H9 (cell line): Measurements from ENCODE around the gene GPR35. TPM values are rescaled to one million over a fixed set of nuclear protein-coding genes. Genes with fewer than 3 reads are reported as not detected.
"Not testable (repeated sequence)": the region's sequence is repeated elsewhere in the genome, so short reads cannot be mapped to it uniquely, and the experiment has no call there.

Experiments
- DNase-seq: peaks from one replicate; pipeline ENCODE4 v3.0.0-alpha.2; 2017
- H2AFZ ChIP-seq: one replicate; pipeline ENCODE4 v1.6.1; 2013; ENCODE audit warnings: mild to moderate bottlenecking, low read length, control low read depth, moderate library complexity
- H2AK5ac ChIP-seq: 2 replicates; pipeline ENCODE4 v1.6.1; 2013; ENCODE audit warnings: low read length, control low read depth, mixed read lengths; ENCODE audit not compliant: insufficient read length
- H2BK120ac ChIP-seq: one replicate; pipeline ENCODE4 v1.6.1; 2013; ENCODE audit warnings: low read depth, mild to moderate bottlenecking, low read length, control low read depth, inconsistent platforms; ENCODE audit not compliant: poor library complexity, severe bottlenecking
- H2BK12ac ChIP-seq: 2 replicates; pipeline ENCODE4 v1.6.1; 2013; ENCODE audit warnings: low read length, control low read depth, mixed read lengths, low read depth; ENCODE audit not compliant: insufficient read length
- H2BK15ac ChIP-seq: 2 replicates; pipeline ENCODE4 v1.6.1; 2013; ENCODE audit warnings: low read depth, low read length, control low read depth
- H2BK20ac ChIP-seq: one replicate; pipeline ENCODE4 v1.6.1; 2013; ENCODE audit warnings: low read depth, mild to moderate bottlenecking, low read length, control low read depth, inconsistent platforms; ENCODE audit not compliant: poor library complexity, severe bottlenecking
- H2BK5ac ChIP-seq: 2 replicates; pipeline ENCODE4 v1.6.1; 2013; ENCODE audit warnings: low read length, control low read depth, mixed read lengths; ENCODE audit not compliant: insufficient read length
- H3K14ac ChIP-seq: 2 replicates; pipeline ENCODE4 v1.6.1; 2013; ENCODE audit warnings: low read length, control low read depth; ENCODE audit not compliant: insufficient read depth
- H3K18ac ChIP-seq: 2 replicates; pipeline ENCODE4 v1.6.1; 2013; ENCODE audit warnings: low read depth, mild to moderate bottlenecking, mixed read lengths, low read length, control low read depth; ENCODE audit not compliant: insufficient read length
- H3K23ac ChIP-seq: 2 replicates; pipeline ENCODE4 v1.6.1; 2013; ENCODE audit warnings: low read length, control low read depth, mixed read lengths, low read depth; ENCODE audit not compliant: insufficient read length
- H3K23me2 ChIP-seq: 2 replicates; pipeline ENCODE4 v1.6.1; 2013; ENCODE audit warnings: low read depth, mild to moderate bottlenecking, mixed read lengths, low read length, control low read depth; ENCODE audit not compliant: insufficient read length, poor library complexity, severe bottlenecking
- H3K27ac ChIP-seq: 2 replicates; pipeline ENCODE4 v1.5.1; 2013; ENCODE audit warnings: low read length, control low read depth, mixed read lengths, low read depth; ENCODE audit not compliant: insufficient read length
- H3K27me3 ChIP-seq: 2 replicates; pipeline ENCODE4 v1.6.1; 2013; ENCODE audit warnings: low read length, control low read depth, inconsistent platforms; ENCODE audit not compliant: insufficient read depth
- H3K4ac ChIP-seq: 2 replicates; pipeline ENCODE4 v1.6.1; 2013; ENCODE audit warnings: low read depth, mild to moderate bottlenecking, control low read depth, inconsistent platforms, low read length, moderate library complexity
- H3K4me1 ChIP-seq: 2 replicates; pipeline ENCODE4 v1.6.1; 2013; ENCODE audit warnings: low read length, control low read depth, inconsistent platforms; ENCODE audit not compliant: insufficient read depth
- H3K4me2 ChIP-seq: 2 replicates; pipeline ENCODE4 v1.6.1; 2013; ENCODE audit warnings: low read length, control low read depth, mixed read lengths; ENCODE audit not compliant: insufficient read length, insufficient read depth
- H3K56ac ChIP-seq: 2 replicates; pipeline ENCODE4 v1.6.1; 2013; ENCODE audit warnings: low read depth, mild to moderate bottlenecking, mixed read lengths, low read length, control low read depth; ENCODE audit not compliant: insufficient read length
- H3K79me1 ChIP-seq: 2 replicates; pipeline ENCODE4 v1.6.1; 2013; ENCODE audit warnings: low read depth, mild to moderate bottlenecking, moderate library complexity, low read length, control low read depth, inconsistent platforms; ENCODE audit not compliant: insufficient read depth, poor library complexity, severe bottlenecking
- H3K79me2 ChIP-seq: 2 replicates; pipeline ENCODE4 v1.6.1; 2013; ENCODE audit warnings: low read length, control low read depth, inconsistent platforms; ENCODE audit not compliant: insufficient read depth
- H3K9ac ChIP-seq: 2 replicates; pipeline ENCODE4 v1.6.1; 2013; ENCODE audit warnings: low read length, control low read depth, mixed read lengths; ENCODE audit not compliant: insufficient read length; ENCODE audit errors: extremely low read depth
- H3K9me3 ChIP-seq: one replicate; pipeline ENCODE4 v1.6.1; 2013; ENCODE audit warnings: low read depth, low read length, inconsistent platforms; ENCODE audit not compliant: control insufficient read depth
- H3T11ph ChIP-seq: one replicate; pipeline ENCODE4 v1.6.1; 2013; ENCODE audit warnings: mild to moderate bottlenecking, low read length, control low read depth, inconsistent platforms
- H4K20me1 ChIP-seq: one replicate; pipeline ENCODE4 v1.6.1; 2013; ENCODE audit not compliant: control insufficient read depth, insufficient read length, insufficient read depth
- H4K5ac ChIP-seq: 2 replicates; pipeline ENCODE4 v1.6.1; 2013; ENCODE audit warnings: low read depth, mild to moderate bottlenecking, mixed read lengths, low read length, control low read depth; ENCODE audit not compliant: insufficient read length
- H4K8ac ChIP-seq: replicated peaks from 2 replicates; pipeline ENCODE4 v1.6.1; 2013; ENCODE audit warnings: low read length, control low read depth, mixed read lengths, low read depth; ENCODE audit not compliant: insufficient read length
- H4K91ac ChIP-seq: 2 replicates; pipeline ENCODE4 v1.6.1; 2013; ENCODE audit warnings: low read depth, mild to moderate bottlenecking, moderate library complexity, mixed read lengths, low read length, control low read depth; ENCODE audit not compliant: insufficient read length
- H3K27ac Mint-ChIP-seq, 3 experiments: 2 replicates in 2 of 3; 3 replicates in 1 of 3; pipeline ENCODE4 v1.8.0; 2020 to 2021; ENCODE audit warnings: mixed read lengths in 3 of 3, mild to moderate bottlenecking in 1 of 3, moderate library complexity in 1 of 3
- H3K27me3 Mint-ChIP-seq: 2 replicates; pipeline ENCODE4 v1.8.0; 2021; ENCODE audit warnings: low read depth, mild to moderate bottlenecking, moderate library complexity, mixed read lengths
- H3K36me3 Mint-ChIP-seq, 3 experiments: 2 replicates in 2 of 3; 3 replicates in 1 of 3; pipeline ENCODE4 v1.8.0; 2020 to 2021; ENCODE audit warnings: low read depth in 3 of 3, mixed read lengths in 3 of 3; ENCODE audit not compliant: insufficient read depth in 1 of 3
- H3K4me1 Mint-ChIP-seq, 2 experiments: 2 replicates each; pipeline ENCODE4 v1.8.0; 2020; ENCODE audit warnings: mixed read lengths in 2 of 2
- H3K4me3 Mint-ChIP-seq, 2 experiments: 2 replicates in 1 of 2; 3 replicates in 1 of 2; pipeline ENCODE4 v1.8.0; 2020 to 2021; ENCODE audit warnings: mild to moderate bottlenecking in 2 of 2, mixed read lengths in 2 of 2, moderate library complexity in 1 of 2
- H3K9me3 Mint-ChIP-seq, 2 experiments: 2 replicates in 1 of 2; 3 replicates in 1 of 2; pipeline ENCODE4 v1.8.0; 2020; ENCODE audit warnings: mild to moderate bottlenecking in 2 of 2, mixed read lengths in 2 of 2, moderate library complexity in 1 of 2
- WGBS: extraction: QIAGEN DNeasy Blood & Tissue Kit; methylation state at CpG from one replicate; pipeline ENCODE4 v1.1.7; 2013; ENCODE audit warnings: missing lambda C conversion rate, low lambda C conversion rate, mixed read lengths; ENCODE audit not compliant: insufficient read length; ENCODE audit errors: extremely low coverage; 5-methylcytosine and 5-hydroxymethylcytosine counted together
- total RNA-seq: library from RNA; stranded (reverse); gene quantifications from 2 replicates; pipeline ENCODE4 v1.2.1, GENCODE V29; 2021
- TF ChIP-seq, protein P1 (sequence below): fragments of 200-600 bp; sonication (generic); conservative IDR thresholded peaks from 3 replicates; pipeline ENCODE4 v1.8.0; 2021; ENCODE audit warnings: antibody characterized with exemption, mild to moderate bottlenecking

GPR35 gene
- total RNA-seq, 1 experiment from 2014 or later = 1.4 TPM

DNA sequence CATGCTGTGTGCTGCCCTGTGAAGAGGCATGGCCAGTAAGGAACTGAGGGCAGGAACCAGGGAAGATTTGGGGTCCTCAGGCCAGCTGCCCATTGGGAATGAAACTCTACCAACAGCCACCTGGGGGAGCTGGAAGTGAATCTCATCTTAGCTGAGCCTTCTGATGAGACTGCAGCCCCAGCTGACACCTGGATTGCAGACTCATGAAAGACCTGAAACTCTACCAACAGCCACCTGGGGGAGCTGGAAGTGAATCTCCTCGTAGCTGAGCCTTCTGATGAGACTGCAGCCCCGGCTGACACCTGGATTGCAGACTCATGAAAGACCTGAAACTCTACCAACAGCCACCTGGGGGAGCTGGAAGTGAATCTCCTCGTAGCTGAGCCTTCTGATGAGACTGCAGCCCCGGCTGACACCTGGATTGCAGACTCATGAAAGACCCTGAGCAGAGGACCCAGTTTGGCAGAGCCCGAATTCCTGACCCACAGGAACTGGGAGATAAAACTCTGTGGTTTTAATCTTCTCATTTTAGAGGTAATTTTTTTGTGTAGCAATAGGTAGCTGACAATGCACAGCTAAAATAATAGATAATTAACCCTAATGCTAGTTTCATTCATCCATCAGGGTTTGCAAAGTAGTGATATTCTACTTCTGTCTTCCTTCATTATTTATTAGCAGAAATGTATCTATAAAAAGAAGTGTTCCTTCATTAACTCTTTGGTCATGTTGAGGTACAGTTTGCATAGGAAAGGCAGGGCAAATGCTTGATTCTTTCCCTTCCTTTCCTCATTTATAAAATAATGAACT is 8.2 kb upstream of the GPR35 start:
- H4K91ac ChIP-seq, H3K79me2 ChIP-seq, H3K27ac Mint-ChIP-seq, H3K18ac ChIP-seq, H3K9ac ChIP-seq, H3K56ac ChIP-seq, H3K23me2 ChIP-seq, H3K4me1 ChIP-seq, H3K4ac ChIP-seq, H3K23ac ChIP-seq, H3K4me3 Mint-ChIP-seq, H3K79me1 ChIP-seq, H3K27me3 ChIP-seq, H2BK120ac ChIP-seq, H2BK12ac ChIP-seq, H3T11ph ChIP-seq, H3K27ac ChIP-seq, H3K9me3 ChIP-seq, H4K5ac ChIP-seq, H4K20me1 ChIP-seq, H2BK20ac ChIP-seq, H3K4me1 Mint-ChIP-seq, H3K14ac ChIP-seq, H4K8ac ChIP-seq, H3K27me3 Mint-ChIP-seq, H2AFZ ChIP-seq, DNase-seq, H2BK15ac ChIP-seq, H3K4me2 ChIP-seq, H2AK5ac ChIP-seq, H2BK5ac ChIP-seq: not testable (repeated sequence)
- Mint-ChIP-seq H3K36me3 (peaks cover 2 to 12% (median 5%) of the 10 kb centered on the region in 3 experiments; a peak in 6 of 7 replicates), H3K9me3 (peaks cover 14 to 39% of the 10 kb centered on the region in 2 experiments)
- WGBS = no CpG with 5 or more reads among the region's 5 CpGs
- TF ChIP-seq, protein P1, sequence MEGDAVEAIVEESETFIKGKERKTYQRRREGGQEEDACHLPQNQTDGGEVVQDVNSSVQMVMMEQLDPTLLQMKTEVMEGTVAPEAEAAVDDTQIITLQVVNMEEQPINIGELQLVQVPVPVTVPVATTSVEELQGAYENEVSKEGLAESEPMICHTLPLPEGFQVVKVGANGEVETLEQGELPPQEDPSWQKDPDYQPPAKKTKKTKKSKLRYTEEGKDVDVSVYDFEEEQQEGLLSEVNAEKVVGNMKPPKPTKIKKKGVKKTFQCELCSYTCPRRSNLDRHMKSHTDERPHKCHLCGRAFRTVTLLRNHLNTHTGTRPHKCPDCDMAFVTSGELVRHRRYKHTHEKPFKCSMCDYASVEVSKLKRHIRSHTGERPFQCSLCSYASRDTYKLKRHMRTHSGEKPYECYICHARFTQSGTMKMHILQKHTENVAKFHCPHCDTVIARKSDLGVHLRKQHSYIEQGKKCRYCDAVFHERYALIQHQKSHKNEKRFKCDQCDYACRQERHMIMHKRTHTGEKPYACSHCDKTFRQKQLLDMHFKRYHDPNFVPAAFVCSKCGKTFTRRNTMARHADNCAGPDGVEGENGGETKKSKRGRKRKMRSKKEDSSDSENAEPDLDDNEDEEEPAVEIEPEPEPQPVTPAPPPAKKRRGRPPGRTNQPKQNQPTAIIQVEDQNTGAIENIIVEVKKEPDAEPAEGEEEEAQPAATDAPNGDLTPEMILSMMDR = peak; percentile 37; the same call in 2 of the 3 replicates
